Peyer's patch (tissue), 4 donors: ENCODE data around the gene FOXJ2.

ENCODE experiments used
- CTCF ChIP-seq, 6 experiments: fragments of 450-650 bp in 4 of 6; fragments of 200-600 bp in 2 of 6; sonication (generic) in 1 of 6; IDR thresholded peaks; one replicate each; pipeline ENCODE4 v1.5.1; 2017 to 2019; ENCODE audit warnings: antibody characterized with exemption in 6 of 6, mild to moderate bottlenecking in 3 of 6, moderate library complexity in 1 of 6
- POLR2A ChIP-seq, 2 donors: fragments of 450-650 bp; IDR thresholded peaks; one replicate each; pipeline ENCODE4 v1.5.1; 2017; ENCODE audit warnings: antibody characterized with exemption in 2 of 2, mild to moderate bottlenecking in 2 of 2, moderate library complexity in 2 of 2

- TF ChIP-seq CTCF (IDR thresholded peaks at IDR 0.05): no peak
- TF ChIP-seq POLR2A (IDR thresholded peaks at IDR 0.05): no peak
Measured at GRCh38 chr12:8027856-8028255, 4.7 kb upstream of the FOXJ2 start.
